Effector CD4-positive, alpha-beta T cell (primary cell): ENCODE results near the gene KCNH2.
A peak's percentile ranks its signal among the peaks of the same experiment; 100 is the strongest.

ENCODE experiments used
- DNase-seq: peaks from one replicate; pipeline ENCODE4 v3.0.0-alpha.2; 2020

The KCNH2 gene

DNA sequence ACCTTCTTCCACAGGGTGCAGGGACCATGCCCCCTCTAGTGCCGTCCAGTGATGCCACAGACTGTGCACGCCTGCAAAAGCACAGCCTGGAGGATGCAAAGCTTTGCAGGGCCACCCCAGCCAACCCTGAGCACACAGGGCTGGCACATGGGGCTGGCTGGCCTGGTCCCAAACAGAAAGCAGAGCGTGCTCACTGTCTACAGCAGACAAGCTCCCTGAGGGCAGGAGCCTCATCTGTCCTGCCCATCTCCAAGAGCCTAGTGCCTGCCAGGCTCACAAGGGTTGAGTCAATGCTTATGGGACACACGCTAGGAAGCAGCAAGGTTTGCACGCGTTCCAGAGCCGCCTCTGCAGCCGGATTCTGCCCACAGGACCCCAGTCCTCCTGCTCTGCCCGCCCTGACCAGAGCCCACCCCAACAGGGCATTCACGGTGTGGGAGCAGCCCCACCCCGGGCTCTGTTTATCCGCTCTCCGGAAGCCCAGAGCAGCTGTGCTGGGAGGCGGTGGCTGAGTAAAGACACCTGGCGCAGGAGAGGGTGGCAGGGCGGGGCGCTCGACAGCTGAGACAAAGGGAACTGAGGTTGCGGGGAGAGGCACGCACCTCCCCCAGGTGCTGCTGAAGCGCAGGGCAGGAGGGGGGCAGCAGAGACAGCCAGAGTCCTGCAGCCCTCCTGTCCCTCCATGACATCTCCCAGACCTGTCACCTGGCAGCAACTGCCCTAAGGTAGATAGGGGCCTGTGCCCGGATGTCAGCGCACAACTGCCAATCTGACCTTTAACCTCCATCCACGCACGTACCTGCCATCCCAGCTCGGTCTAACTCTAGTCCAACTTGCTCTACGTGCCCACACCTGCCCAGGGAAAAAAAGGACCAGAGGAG is 4.3 kb downstream of the KCNH2 start:
- no peak for DNase-seq

DNA sequence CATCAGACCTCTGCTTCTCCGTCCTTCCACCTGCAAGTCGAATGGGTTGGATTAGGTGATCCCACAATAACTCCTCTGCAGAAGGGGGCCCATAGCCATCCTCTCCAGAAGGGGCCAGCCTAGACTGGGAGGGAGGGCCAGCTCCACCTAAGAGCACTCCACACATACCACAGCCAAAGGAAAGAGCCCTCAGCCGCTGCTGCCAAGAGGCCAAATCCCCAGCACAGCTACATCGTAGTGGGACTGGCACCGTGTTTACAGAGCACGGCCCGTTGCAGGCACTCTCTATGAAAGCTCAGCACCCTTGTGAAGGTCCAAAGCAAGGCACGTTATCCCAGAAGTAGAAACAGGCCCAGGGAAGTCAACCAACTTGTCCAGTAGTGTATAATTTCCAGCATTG is 5.4 kb downstream of the KCNH2 start:
- no peak for DNase-seq

DNA sequence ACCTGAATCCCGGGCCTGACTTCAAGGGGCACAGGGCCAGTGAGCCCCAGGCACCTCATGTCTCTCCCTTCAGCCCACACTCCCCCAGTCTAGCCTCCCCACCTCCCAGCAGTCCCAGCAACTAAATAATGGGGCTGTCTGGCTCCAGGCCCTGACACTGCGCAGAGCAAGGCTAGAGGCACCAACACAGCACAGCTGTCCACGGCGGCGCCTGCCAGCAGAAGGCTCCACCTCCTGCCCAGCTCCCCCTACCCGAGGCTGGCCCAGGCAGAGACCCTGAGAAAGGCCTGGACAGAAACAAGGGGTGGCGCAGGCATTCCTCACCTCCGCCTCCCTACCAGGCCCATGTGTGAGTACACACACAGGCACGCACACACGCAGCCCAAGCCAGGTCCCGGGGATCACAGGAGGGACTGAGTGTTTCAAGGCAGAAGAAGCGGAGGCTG is 6.1 kb downstream of the KCNH2 start:
- no peak for DNase-seq

DNA sequence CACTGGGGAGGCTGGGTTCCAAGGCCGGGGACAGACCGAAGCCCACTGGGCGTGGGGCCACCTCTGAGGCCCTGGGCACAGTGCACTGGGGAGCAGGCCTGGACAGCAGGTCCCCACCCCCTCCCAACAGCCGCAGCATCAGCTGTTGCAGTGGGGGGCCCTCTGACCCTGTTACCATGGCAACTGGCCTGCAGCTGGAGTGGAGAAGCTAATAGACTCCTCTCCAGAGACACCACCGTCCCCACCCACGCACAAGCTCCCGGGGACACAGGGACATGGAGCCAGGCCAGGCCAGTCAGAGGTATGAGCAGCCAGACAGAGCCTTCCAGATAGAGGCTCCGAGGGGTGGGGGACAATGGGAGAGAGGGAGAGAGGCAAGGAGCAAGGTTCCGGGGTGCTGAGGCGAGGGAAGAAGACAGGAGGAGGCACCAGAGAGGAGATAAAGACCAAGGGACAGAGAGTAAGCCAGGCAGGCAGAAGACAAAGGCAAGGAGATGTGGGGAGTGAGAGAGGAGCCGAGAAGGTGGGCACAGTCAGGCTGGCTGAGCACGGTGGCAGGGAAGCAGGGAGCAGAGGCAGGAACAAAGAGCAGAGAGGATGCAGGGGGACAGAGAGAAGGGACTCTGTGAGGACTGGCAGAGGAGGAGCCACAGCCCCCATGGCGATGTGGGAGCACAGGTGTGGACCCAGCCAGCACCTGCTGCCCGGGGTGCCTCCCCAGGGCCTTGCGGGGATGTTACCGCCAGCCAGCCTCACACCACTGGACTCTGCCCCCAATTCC is 6.7 kb downstream of the KCNH2 start:
- no peak for DNase-seq

DNA sequence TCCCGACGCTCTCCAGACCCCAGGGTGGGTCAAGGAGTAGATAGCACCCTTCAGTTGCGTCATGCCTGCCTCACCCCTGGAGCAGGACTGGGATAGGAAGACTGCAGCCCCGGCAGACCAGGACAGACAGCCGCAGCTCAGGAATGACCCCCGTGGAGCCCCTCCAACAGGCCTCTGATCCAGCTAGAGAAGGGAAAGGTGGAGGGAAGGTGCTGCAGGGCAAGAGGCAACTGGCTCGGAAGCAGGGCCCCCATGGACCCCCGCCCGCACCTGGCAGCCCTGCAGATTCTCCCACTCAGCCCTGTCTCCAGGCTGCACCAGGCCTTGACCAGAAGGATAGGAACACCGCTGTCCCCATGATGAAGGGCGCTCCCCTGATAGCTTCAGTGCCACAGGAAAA is 7.7 kb downstream of the KCNH2 start:
- no peak for DNase-seq

DNA sequence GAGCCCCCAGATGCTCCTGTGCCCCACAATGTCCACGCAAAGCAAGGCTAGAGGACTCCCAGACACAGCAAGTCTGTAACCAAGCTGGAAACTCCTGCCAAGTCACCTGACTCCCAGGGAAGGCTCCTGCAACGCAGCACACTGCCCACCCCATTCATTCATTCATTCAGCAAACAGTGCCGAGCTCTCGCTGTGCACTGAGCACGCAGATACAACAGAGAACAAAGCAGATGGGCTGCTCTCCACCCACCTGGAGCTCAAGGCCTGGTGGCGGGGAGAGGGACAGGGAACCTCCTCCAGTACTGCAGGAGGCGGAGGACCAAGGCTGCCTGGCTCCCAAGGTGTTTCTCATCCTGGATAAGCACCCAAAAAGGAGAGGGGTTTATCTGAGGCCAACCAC is 8.6 kb downstream of the KCNH2 start:
- DNase-seq, result no peak

DNA sequence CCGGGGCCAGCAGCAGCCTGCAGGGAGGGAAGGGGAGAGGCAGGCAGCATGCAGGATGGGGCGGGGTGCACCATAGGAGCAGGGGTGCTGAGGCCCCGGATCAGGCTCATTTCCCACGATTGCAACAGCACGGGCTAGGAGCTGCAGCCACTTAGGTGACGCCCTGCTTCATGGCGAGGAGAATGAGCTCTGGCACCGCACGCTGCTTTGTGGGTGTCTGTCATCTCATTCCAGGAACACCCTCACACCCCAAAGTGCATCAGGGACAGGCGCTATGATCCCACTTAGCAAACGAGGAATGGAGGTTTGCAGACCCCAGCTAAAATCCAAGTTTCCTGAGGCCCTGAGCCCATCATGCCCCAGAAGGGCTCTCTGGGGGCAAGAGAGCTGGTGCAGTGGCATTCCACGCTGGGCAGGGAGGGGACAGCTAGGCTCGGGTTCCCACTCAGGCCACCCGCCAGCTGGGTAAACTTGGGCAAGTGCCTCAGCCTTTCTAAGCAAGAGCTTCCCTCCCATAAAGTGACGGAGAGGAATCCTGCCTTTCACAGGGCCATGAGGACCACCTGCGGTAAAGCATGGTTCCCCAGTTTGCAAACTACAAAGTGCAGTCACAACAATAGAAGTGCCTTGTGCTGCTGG is 9.3 kb downstream of the KCNH2 start:
- DNase-seq, result no peak

DNA sequence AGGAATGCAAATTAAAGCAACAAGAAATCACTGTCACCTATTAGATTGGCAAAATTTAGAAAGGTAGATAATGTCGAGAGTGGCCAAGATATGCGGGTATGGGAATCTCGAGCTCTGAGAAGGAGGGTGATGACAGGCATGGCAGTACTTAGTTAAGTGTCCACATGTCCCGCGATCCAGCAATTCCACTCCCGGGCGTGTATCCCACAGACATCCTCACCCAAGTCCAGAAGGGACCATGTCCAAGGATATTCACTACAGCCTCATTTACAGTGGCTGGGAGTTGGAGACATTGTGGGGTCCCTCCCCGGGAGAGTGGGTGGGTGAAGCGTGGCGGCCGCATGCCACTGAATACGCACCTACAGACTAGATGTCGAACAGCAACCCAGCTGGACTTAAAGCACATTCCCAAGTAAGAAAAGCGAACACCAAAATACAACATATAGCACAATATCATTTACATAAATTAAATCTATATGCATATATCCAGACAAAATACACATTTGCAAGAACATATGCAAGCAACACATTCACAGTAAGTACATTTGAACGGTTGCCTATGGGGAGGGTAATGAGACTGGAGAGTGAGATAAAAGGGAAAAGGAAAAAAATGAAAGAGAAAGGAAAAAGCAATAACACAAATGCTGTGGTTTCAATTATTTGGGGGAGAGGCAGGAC is 9.9 kb downstream of the KCNH2 start:
- DNase-seq, result no peak

DNA sequence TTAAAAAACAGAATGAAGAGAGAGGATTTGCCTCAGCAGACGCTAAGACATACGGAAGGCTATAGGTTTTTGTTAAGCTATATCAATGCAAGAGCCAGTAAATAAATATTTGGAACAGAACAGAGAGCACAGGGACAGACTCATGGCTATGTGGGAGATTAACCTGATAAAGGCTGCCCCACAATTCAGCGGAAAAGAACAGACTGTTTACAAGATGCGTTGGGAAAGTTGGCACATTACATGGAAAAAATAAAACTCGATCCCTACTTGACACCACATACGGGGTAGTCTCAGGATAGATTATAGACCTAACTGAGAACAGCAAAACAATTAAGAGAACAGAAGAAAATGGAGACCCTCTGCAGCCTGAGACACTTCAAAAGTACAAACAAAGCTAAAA is 10.8 kb downstream of the KCNH2 start:
- no peak for DNase-seq

DNA sequence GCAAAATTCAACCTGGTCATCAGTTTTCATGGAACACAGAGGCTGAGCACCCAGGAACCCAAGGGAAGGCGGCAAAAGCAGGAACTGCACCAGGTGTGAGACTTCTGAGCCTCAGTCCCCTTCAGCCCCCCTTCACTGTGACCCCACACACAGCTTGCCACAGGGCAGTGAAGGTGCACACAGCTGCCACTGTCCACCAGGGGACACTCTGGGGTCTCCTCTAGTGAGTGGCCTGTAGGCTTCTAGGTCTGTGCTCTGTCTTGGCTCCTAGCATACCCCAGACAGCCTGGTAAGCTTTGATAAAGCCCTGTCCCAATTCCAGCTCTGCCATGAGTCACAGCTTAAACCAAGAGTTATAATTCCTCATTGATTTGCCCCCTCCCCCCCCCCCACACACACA is 12.1 kb downstream of the KCNH2 start:
- no peak for DNase-seq

DNA sequence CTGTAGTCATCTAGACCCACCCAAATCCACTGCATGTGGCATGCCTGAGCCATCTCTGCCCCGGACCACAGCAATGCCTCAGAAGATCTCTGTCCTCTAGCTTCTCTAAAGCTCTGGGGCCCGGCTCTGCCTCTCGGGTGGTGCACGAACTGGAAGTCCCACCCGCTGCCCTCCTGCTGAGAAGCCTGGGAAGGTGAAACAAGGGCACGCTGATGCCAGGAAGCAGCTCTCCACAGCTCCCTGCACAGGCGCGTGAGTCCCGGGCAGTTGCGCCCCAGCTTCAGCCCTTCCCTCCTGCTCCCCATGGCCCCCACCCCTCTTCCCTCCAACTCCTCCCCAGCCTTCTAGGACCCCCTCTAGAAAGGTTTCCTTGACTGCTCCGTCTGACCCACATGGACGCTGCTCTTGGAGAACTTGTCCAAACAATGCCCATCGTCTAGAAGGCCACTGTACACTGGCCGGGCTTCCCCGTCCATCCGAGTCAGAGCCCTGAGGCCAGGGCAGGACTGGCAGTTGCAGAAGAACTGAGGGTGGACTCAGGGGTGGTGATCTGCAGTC is 12.8 kb downstream of the KCNH2 start:
- DNase-seq, result no peak

DNA sequence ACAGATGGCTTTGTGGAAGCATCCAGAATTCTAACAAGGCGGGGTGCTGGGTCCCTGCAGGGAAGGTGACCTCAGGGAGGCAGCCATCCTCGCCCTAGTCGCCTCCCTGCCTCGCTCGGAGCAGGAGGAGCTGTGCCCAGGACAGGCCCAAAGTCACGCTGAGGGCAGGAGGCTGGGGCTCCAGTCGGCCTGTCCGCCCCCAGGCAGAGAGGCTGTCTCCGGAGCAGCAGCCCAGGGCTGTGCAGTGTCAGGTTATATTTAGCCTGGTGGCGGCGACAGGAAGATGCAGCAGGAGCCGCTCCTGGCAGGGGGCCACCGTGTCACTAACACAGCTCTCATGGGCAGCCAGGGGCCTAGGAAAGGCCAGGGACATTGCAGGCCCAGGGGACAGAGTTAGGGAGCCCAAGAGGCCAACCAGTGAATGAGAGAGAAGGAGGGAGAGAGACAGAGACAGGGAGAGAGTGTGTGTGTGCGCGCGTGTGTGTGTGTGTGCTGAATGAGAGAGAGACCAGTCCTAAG is 13.5 kb downstream of the KCNH2 start:
- DNase-seq, result no peak

DNA sequence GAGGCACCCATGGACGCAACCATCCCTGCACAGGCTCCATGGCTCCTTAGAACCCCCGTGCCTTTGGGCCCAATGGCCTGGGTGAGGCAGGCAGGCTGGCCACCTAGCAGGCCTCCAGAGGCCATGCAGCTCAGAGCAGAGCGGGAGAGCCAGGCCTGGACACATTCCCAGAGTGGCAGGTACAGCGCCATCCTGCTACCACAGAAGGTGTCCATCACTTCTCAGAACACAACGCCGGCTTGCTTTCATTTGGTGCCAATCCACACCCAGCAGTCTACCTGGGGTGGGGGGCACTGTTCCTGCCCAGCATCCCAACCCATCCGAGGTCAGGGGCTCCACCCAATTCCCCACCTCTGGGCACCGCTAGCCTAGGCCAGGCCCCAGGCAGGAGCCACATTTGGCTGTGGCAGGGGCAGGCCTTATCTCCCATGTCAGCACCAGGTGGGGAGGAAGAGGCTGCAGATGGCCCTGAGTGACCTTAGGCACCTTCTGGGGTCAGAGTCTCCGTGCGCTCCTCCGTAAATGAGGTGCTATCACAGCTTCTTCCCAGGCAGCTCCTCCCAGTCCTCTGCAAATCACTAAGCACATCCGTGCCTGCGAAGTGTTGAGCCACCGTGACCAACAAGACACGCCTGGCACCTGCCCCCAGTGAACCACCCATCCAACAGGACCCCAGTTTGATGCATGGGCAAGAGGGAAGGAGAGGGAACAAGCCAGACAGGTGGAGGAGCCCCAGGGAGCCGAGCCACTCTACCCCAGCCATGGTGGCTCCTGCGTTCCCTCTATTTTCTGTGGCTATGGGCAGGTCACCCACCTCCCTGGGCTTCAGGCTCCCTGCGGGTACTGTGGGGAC is 14.2 kb downstream of the KCNH2 start:
- no peak for DNase-seq

DNA sequence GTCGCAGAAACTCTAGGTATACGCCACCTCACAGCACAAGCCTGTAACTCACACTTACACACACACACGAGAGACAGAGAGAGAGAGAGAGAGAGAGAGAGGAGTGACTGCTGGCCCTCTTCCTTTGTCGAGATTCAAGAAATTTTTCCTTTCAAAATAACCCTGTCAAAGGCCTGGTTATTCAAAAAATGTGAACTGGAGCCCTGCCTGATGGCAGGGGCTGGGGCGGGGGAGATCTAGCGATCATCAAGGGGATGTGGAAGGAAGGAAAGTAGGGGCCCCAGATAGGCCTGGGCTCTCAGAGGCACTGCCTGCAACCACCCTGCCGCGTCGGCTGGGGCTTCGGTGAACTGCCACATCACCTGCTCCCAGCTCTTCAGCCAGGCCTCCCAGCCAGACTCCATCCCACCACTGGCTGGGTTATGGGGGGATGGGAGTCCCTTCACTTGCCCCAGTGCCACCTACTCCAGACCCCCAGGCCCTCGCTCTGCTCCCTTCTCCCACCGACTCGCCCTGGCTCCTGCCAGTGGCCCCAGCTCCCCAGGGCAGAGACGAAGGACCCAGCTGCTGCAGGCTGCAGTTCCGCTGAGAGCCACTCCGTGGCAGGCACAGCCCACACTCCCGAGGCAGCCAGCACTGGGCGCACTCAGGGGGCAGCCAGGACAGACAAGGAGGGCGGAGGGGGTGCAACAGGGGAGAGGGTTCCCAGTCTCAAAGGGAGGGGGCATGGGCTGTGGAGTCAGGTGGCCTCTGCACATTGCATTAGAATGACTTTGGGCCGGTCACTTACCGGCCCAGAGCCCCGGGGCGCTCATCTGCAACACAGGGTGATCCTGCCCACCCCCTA is 15.3 kb downstream of the KCNH2 start:
- peak; percentile 45 for DNase-seq

DNA sequence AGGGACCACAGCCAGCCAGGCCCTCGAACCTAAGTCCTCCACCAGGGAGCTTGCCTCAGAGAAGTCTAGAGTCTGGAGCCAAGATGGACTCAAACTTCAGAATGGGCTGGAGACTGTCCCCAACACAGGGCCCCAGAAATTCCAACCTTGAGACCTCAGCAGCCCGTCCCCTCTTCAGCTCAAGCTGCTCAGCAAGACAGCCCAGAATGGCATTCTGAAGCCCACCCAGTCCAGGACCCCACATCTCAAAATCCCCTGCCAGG is 15.9 kb downstream of the KCNH2 start:
- no peak for DNase-seq

DNA sequence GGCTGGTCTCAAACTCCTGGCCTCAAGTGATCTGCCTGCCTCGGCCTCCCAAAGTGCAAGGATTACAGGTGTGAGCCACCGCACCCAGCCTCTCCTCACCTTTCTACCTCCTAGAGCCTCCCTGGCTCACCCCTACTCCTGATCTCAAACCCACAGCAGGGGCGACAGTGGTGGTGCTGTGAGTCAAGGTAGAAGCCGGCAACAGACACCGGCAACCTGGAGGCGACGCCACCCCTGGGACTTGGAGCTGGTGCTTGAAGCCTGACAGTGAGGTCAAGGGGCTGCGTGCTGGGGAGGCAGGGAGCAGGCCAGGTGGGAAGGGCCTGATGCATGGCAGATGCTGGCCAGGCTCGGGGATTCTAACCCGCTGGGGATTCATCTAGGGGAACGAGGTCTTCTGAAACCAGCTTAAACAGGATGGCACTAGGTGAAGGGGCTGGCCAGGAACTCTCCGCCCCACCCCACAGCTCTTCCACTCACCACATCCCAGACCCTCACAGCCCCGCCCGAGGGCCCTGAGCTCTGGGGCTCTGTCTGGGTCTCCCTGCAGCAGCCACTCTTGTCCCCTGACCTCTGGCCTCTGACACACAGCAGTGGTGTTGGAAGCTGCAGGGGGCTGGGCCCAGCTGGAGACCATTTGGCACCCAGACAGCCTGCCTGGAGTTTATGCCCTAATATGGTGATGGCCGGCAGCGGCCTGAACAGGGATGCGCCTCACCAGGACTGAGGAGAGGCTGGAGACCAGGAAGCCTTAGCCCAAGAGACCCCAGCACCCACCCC is 16.4 kb downstream of the KCNH2 start:
- DNase-seq, result no peak

DNA sequence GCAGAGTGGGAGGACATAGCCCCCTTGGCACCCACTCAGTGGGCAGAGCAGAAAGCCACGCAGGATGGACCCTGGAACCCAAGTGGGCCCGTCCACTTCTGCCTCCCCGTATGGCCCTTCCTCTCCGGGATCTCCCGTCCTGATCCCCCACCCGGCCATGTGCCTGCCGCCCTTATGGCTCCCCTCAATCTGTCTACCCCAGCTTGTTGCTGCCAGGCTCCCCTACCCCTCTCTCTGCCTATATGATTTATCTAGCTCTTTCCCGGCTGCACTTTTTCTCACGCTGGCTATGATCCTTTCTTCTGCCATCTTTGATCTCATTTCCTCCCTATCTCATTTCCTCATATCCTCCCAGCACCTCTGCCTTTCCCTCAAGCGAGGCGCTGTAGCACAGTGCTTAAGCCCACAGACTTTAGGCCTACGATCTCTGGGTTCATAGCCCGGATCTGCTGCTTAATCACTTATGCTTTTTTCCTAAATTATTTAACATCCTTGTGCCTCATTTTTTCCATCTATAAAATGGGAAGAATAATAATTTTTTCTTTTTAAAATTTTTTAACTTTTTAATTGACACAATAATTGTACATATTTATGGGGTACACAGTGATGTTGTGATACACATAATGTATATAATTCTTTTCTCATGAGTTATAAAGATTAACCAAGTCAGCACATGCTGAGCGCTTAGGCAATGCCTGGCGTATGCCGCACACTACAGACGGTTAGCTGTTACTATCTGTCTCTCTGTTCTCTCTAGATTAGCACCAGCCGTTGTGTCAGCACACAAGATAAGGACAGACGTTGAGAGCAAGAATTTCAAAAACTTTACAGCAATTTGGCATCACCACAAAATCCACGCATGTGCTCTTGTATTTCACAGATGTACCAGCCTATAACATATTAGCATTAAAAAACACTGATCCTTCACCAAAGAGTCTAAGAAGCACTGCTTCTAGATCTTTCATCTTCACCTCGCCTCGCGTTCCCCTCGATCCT is 18.1 kb downstream of the KCNH2 start:
- DNase-seq, result no peak

DNA sequence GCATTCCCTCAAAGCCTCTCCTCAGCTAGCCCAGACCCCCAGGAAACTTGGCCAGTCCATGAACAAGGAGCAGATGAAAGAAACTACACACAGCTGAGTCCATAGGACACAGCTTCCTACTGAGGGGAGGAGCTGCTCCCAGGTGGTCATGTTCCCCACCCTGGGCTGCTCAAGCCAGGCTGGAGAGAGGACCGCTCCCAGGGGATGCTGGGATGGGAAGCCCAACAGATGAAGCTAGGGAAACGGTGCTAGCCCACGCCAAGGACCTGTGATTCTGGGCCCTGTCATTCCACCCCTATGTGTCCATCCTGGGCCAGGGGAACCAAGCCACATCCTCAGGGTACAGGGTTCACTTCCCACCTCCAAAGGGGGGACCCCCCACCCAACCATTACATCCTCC is 19.0 kb downstream of the KCNH2 start:
- no peak for DNase-seq

DNA sequence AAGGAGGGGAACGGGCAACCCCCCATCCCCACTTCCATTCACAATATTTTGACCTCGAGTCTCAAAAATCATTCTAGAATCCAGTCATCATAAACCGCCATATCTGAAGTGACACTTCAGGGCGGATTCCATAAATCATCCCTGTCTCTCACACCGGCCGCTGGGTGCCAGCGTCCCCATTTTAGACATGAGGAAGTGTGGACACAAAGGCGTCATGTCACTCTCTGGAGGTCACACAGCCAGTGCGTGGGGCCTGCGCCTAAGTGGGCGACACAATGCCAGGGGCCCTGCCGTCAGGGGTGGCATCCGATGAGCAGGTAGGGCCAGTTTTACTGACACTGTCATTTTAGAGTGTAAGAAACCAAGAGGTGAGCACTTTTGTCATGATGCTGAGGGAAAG is 19.5 kb downstream of the KCNH2 start:
- no peak for DNase-seq
